ENCODE measurements around the gene NRP1.

GRCh38 chr10:33215154-33215553 is 119.3 kb downstream of the NRP1 start:
- TF ChIP-seq, protein P1, sequence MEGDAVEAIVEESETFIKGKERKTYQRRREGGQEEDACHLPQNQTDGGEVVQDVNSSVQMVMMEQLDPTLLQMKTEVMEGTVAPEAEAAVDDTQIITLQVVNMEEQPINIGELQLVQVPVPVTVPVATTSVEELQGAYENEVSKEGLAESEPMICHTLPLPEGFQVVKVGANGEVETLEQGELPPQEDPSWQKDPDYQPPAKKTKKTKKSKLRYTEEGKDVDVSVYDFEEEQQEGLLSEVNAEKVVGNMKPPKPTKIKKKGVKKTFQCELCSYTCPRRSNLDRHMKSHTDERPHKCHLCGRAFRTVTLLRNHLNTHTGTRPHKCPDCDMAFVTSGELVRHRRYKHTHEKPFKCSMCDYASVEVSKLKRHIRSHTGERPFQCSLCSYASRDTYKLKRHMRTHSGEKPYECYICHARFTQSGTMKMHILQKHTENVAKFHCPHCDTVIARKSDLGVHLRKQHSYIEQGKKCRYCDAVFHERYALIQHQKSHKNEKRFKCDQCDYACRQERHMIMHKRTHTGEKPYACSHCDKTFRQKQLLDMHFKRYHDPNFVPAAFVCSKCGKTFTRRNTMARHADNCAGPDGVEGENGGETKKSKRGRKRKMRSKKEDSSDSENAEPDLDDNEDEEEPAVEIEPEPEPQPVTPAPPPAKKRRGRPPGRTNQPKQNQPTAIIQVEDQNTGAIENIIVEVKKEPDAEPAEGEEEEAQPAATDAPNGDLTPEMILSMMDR (IDR thresholded peaks at IDR 0.05) = no peak
- TF ChIP-seq POLR2A (IDR thresholded peaks at IDR 0.05) = no peak

Measured in Peyer's patch (tissue), 4 donors.